Heart left ventricle (tissue), 16 donors: ENCODE data around the gene CGB2. TPM values are rescaled to one million over a fixed set of nuclear protein-coding genes. Genes with fewer than 3 reads are reported as not detected.
A peak's percentile ranks its signal among the peaks of the same experiment; 100 is the strongest.
"Not testable (repeated sequence)": the region's sequence is repeated elsewhere in the genome, so short reads cannot be mapped to it uniquely, and the experiment has no call there.

Experiments used
- ATAC-seq, 4 donors: fragments of 200-7000 bp; cut with Tn5 transposase; one replicate each; pipeline ENCODE4 v1.9.1; 2020 to 2022; ENCODE audit warnings: moderate library complexity in 4 of 4, mild to moderate bottlenecking in 3 of 4, moderate number of reproducible peaks in 1 of 4
- DNase-seq, 5 donors: peaks; one replicate each; pipeline ENCODE4 v3.0.0-alpha.2; 2020
- H3K27ac ChIP-seq, 12 donors: fragments of 200-600 bp; sonication (generic) in 4 of 12; one replicate each; pipeline versions ENCODE4 v1.5.0 to v1.8.0; 2016 to 2022; ENCODE audit warnings: mild to moderate bottlenecking in 2 of 12
- H3K27me3 ChIP-seq, 9 donors: fragments of 200-600 bp; sonication (generic) in 2 of 9; one replicate each; pipeline versions ENCODE4 v1.5.1 to v1.8.0; 2016 to 2022; ENCODE audit warnings: mild to moderate bottlenecking in 3 of 9
- H3K36me3 ChIP-seq, 9 donors: fragments of 200-600 bp; sonication (generic) in 2 of 9; one replicate each; pipeline versions ENCODE4 v1.5.0 to v1.8.0; 2018 to 2022; ENCODE audit warnings: mild to moderate bottlenecking in 2 of 9
- H3K4me1 ChIP-seq, 12 donors: fragments of 200-600 bp; sonication (generic) in 4 of 12; one replicate each; pipeline versions ENCODE4 v1.5.0 to v1.8.0; 2016 to 2022; ENCODE audit warnings: mild to moderate bottlenecking in 3 of 12
- H3K4me3 ChIP-seq, 12 donors: fragments of 200-600 bp; sonication (generic) in 4 of 12; one replicate each; pipeline versions ENCODE4 v1.5.0 to v1.8.0; 2017 to 2022; ENCODE audit warnings: mild to moderate bottlenecking in 9 of 12, moderate library complexity in 4 of 12
- H3K9me3 ChIP-seq, 12 donors: fragments of 200-600 bp; sonication (generic) in 4 of 12; one replicate each; pipeline versions ENCODE4 v1.5.0 to v1.8.0; 2016 to 2022; ENCODE audit warnings: mild to moderate bottlenecking in 1 of 12
- CTCF ChIP-seq, 12 donors: fragments of 200-600 bp; sonication (generic) in 4 of 12; IDR thresholded peaks; one replicate each; pipeline versions ENCODE4 v1.5.0 to v1.8.0; 2018 to 2022; ENCODE audit warnings: antibody characterized with exemption in 12 of 12, mild to moderate bottlenecking in 5 of 12
- POLR2A ChIP-seq, 2 donors: fragments of 450-650 bp; IDR thresholded peaks; one replicate each; pipeline ENCODE4 v1.6.1; 2017; ENCODE audit warnings: antibody characterized with exemption in 2 of 2, mild to moderate bottlenecking in 2 of 2, moderate library complexity in 2 of 2
- WGBS, 4 donors: extraction: QIAGEN DNeasy Blood & Tissue Kit in 2 of 4; methylation state at CpG; one replicate each; pipeline versions ENCODE4 v1.1.5 to v1.1.7; 2013 to 2018; 5-methylcytosine and 5-hydroxymethylcytosine counted together
- intact Hi-C, 10 donors: fragments of 100-400 bp; cut with DNase I; formaldehyde crosslinking; loops; one replicate each; pipeline versions ENCODE4 v1.11.1 to v1.14.2; 2022
- polyA plus RNA-seq, 2 donors: library from polyadenylated mRNA; stranded (reverse); fragments of 200-250 nt; gene quantifications; one replicate each; pipeline ENCODE4 v1.2.3, GENCODE V29; 2013
- total RNA-seq, 9 donors: library from RNA; depleted of rRNA in 2 of 9; stranded (reverse); fragments of >200 nt in 2 of 9; fragmentation: NEBNext Ultra II Directional in 3 of 9; extraction: Animal tissue kit (Norgen Biotek cat#: 25700) in 3 of 9; gene quantifications; one replicate each; pipeline versions ENCODE4 v1.1.0 to v1.2.4, GENCODE V29; 2016 to 2023
- donor health status: ischemic (EF 13 %, LVEDD 7.1; RV severe dilation, severe dysfunction).
- donor health status: healthy with polysubstance abuse.
- donor health status: DM: no; HTN: yes; CAD: no.
- donor health status: DM: no; HTN: no; CAD: no.
- donor health status: ischemic (EF 25% LVEDD 6.9; RV normal size, moderate dysfunction).
- donor health status: ischemic (EF 25% LVEDD 5.7; RV mildly dilated, moderate dysfunction).
- donor health status: healthy.
- donor health status: DM: yes; HTN: yes; CAD: no.
- donor health status: ischemic (EF 35%, LVEDD 5.7; RV mildly dilated, moderate dysfunction).
- donor health status: nonischemic (EF 11% LVEDD 7.7; RV severe dilation, severe dysfunction).
- donor health status: DM: yes; HTN: yes; CAD: no.
- donor health status: PGD.
- donor health status: ischemic (EF 29% LVEDD 5.4; RV normal size, mild dysfunction).
- donor health status: nonischemic (EF 23%, LVEDD 6.1; RV moderate dilation, normal function).

The CGB2 gene
- total and polyA plus RNA-seq, 11 donors = not detected

- H3K36me3 ChIP-seq, H3K27me3 ChIP-seq, H3K9me3 ChIP-seq, ATAC-seq, H3K4me1 ChIP-seq, DNase-seq, H3K4me3 ChIP-seq, intact Hi-C loops, H3K27ac ChIP-seq: not testable (repeated sequence)
- 91 to 97% (median 94%) methylated on average over 5 to 6 of the region's 8 CpGs for WGBS, 4 donors
Observed at GRCh38 chr19:49030323-49030722, 1.4 kb upstream of the CGB2 start.

GRCh38 chr19:49036815-49037214 is 5.1 kb downstream of the CGB2 start, which contains the start of gene CGB1:
TSS of gene CGB1 (minus strand) at chr19:49036895. CDS start at chr19:49036711, 184 bp downstream.
- H3K4me3 ChIP-seq, intact Hi-C loops, H3K4me1 ChIP-seq, H3K27ac ChIP-seq, ATAC-seq, H3K27me3 ChIP-seq, H3K36me3 ChIP-seq, H3K9me3 ChIP-seq: not testable (repeated sequence)
- peak in 1 of 5 donors; percentile 13 for DNase-seq
- peak in 6 of 12 donors; percentile 6 to 36 (median 21) for TF ChIP-seq CTCF (IDR thresholded peaks at IDR 0.05)
- 45 to 59% (median 48%) methylated on average over 18 of the region's 18 CpGs for WGBS, 4 donors

GRCh38 chr19:49038111-49038510 is 6.4 kb downstream of the CGB2 start:
- H3K4me3 ChIP-seq, H3K27me3 ChIP-seq, H3K27ac ChIP-seq, intact Hi-C loops, ATAC-seq, H3K36me3 ChIP-seq, H3K4me1 ChIP-seq, DNase-seq, H3K9me3 ChIP-seq: not testable (repeated sequence)
- 84 to 92% (median 91%) methylated on average over 6 to 8 of the region's 8 CpGs for WGBS, 4 donors

- H3K36me3 ChIP-seq, H3K9me3 ChIP-seq, DNase-seq, H3K27me3 ChIP-seq, ATAC-seq, intact Hi-C loops, H3K4me1 ChIP-seq, H3K27ac ChIP-seq, H3K4me3 ChIP-seq: not testable (repeated sequence)
- WGBS, 4 donors = 83 to 89% (median 86%) methylated on average over 25 to 26 of the region's 26 CpGs
Observed at GRCh38 chr19:49038557-49039276, 7.0 kb downstream of the CGB2 start.

GRCh38 chr19:49039736-49040135 is 8.0 kb downstream of the CGB2 start:
- intact Hi-C loops = not testable (repeated sequence)
- 59 to 70% (median 65%) methylated on average over 8 to 9 of the region's 9 CpGs for WGBS, 4 donors

GRCh38 chr19:49042177-49042576 is 10.5 kb downstream of the CGB2 start:
- ATAC-seq (no peak), DNase-seq (no peak)
- 65 to 82% (median 76%) methylated on average over 14 to 17 of the region's 17 CpGs for WGBS, 4 donors
- H3K36me3 ChIP-seq = no peaks in the 10 kb centered on the region
- H3K27ac ChIP-seq = no peak overlapping the region
- TF ChIP-seq POLR2A (IDR thresholded peaks at IDR 0.05) (no peak), CTCF (IDR thresholded peaks at IDR 0.05) (no peak)
- no peaks in the 10 kb centered on the region for H3K4me1 ChIP-seq
- no peaks in the 10 kb centered on the region for H3K27me3 ChIP-seq
- intact Hi-C loops = no loop called here
- no peaks in the 10 kb centered on the region for H3K9me3 ChIP-seq
- H3K4me3 ChIP-seq = no peak overlapping the region

More at GRCh38 chr19:49039736-49040135, 8.0 kb downstream of the CGB2 start:
- not testable (repeated sequence) for ATAC-seq, H3K27me3 ChIP-seq, H3K4me1 ChIP-seq, H3K4me3 ChIP-seq, H3K9me3 ChIP-seq, DNase-seq, H3K27ac ChIP-seq, H3K36me3 ChIP-seq

- not testable (repeated sequence) for H3K9me3 ChIP-seq
Observed at GRCh38 chr19:49042666-49043065, 11.0 kb downstream of the CGB2 start.

GRCh38 chr19:49043548-49043947 is 11.9 kb downstream of the CGB2 start, which contains the start of gene CGB5:
TSS of gene CGB5 (plus strand) at chr19:49043848. CDS start at chr19:49044210, 362 bp downstream.
- H3K27ac ChIP-seq, H3K36me3 ChIP-seq, H3K27me3 ChIP-seq, H3K9me3 ChIP-seq, H3K4me3 ChIP-seq, H3K4me1 ChIP-seq, ATAC-seq, DNase-seq, intact Hi-C loops: not testable (repeated sequence)
- WGBS, 4 donors = 69 to 80% (median 72%) methylated on average over 9 to 15 of the region's 15 CpGs

More at GRCh38 chr19:49042666-49043065, 11.0 kb downstream of the CGB2 start:
- H3K27me3 ChIP-seq, intact Hi-C loops, H3K36me3 ChIP-seq, H3K27ac ChIP-seq, DNase-seq, H3K4me1 ChIP-seq, ATAC-seq, H3K4me3 ChIP-seq: not testable (repeated sequence)
- WGBS, 4 donors = 83 to 97% (median 85%) methylated on average over 1 to 4 of the region's 4 CpGs

GRCh38 chr19:49049011-49049410 is 17.3 kb downstream of the CGB2 start, which contains the start of gene CGB8:
TSS of gene CGB8 (minus strand) at chr19:49049111. CDS start at chr19:49048739, 372 bp downstream.
- ATAC-seq, H3K9me3 ChIP-seq, H3K27me3 ChIP-seq, H3K4me3 ChIP-seq, H3K36me3 ChIP-seq, intact Hi-C loops, H3K27ac ChIP-seq, H3K4me1 ChIP-seq, DNase-seq: not testable (repeated sequence)
- WGBS, 4 donors = 70 to 76% (median 73%) methylated on average over 5 to 12 of the region's 12 CpGs
